IMR-90 (cell line): ENCODE data around the gene MBOAT1.

Source experiments
- MAZ ChIP-seq: IDR thresholded peaks from 2 replicates; pipeline ENCODE4 v1.6.1; 2012; ENCODE audit warnings: low read depth, mild to moderate bottlenecking, low read length, improper control_type of control experiment, moderate library complexity, borderline replicate concordance
- POLR2A ChIP-seq: IDR thresholded peaks from 2 replicates; pipeline ENCODE4 v1.6.1; 2012; ENCODE audit warnings: mild to moderate bottlenecking, low read depth, low read length
- RFX5 ChIP-seq: IDR thresholded peaks from 2 replicates; pipeline ENCODE4 v1.8.0; 2012; ENCODE audit warnings: low read depth, mild to moderate bottlenecking, low read length, moderate library complexity

- TF ChIP-seq POLR2A (no peak), MAZ (no peak), RFX5 (no peak)
Observed at GRCh38 chr6:20128018-20128417, 84.3 kb downstream of the MBOAT1 start.
